T-cell (primary cell): ENCODE data around the gene RSPRY1. TPM values are rescaled to one million over a fixed set of nuclear protein-coding genes. Genes with fewer than 3 reads are reported as not detected.
A peak's percentile ranks its signal among the peaks of the same experiment; 100 is the strongest.

ENCODE experiments used
- ATAC-seq, 4 experiments: fragments of 200-7000 bp in 3 of 4; fragments of 150-1000 bp in 1 of 4; cut with Tn5 transposase; replicated peaks in 1 of 4; 1 replicate in 3 of 4; 2 replicates in 1 of 4; pipeline ENCODE4 v1.10.0; 2021; ENCODE audit warnings: moderate library complexity in 3 of 4, mild to moderate bottlenecking in 2 of 4, moderate number of reproducible peaks in 1 of 4
- CTCF ChIA-PET, 2 donors: fragments of 300-600 bp; sonication (Branson Sonifier 250); formaldehyde crosslinking; loops; one replicate each; lab custom pipeline; 2022; ENCODE audit warnings: antibody characterized with exemption in 2 of 2; lab: Charles Lee
- POLR2A ChIA-PET, 2 donors: fragments of 300-600 bp; sonication (Branson Sonifier 250); formaldehyde crosslinking; loops; one replicate each; lab custom pipeline; 2022; ENCODE audit warnings: antibody characterized with exemption in 2 of 2; lab: Charles Lee
- DNase-seq, 35 experiments: peaks; one replicate each; pipeline versions ENCODE4 v3.0.0 to v3.0.0-alpha.2; 2013 to 2023
- H3K27ac ChIP-seq: one replicate; pipeline ENCODE4 v1.5.1; 2013; ENCODE audit warnings: low read length
- H3K27me3 ChIP-seq, 2 experiments: replicated peaks in 1 of 2; 1 replicate in 1 of 2; 2 replicates in 1 of 2; pipeline versions ENCODE4 v1.6.1 to v1.7.0; 2013; ENCODE audit warnings: low read length in 1 of 2, mixed read lengths in 1 of 2; ENCODE audit not compliant: control insufficient read depth in 2 of 2, insufficient read depth in 2 of 2; ENCODE audit errors: extremely low read depth in 1 of 2
- H3K36me3 ChIP-seq, 2 donors: 1 replicate in 1 of 2; 2 replicates in 1 of 2; pipeline versions ENCODE4 v1.6.1 to v1.7.0; 2013; ENCODE audit warnings: low read length in 1 of 2; ENCODE audit not compliant: control insufficient read depth in 2 of 2, insufficient read depth in 1 of 2; ENCODE audit errors: extremely low read depth in 1 of 2
- H3K4me1 ChIP-seq, 2 experiments: 1 replicate in 1 of 2; 2 replicates in 1 of 2; pipeline versions ENCODE4 v1.6.1 to v1.7.0; 2013; ENCODE audit warnings: low read length in 2 of 2, mixed read lengths in 1 of 2; ENCODE audit not compliant: insufficient read depth in 2 of 2, control insufficient read depth in 1 of 2; ENCODE audit errors: extremely low read depth in 1 of 2
- H3K4me3 ChIP-seq, 2 donors: 1 replicate in 1 of 2; 2 replicates in 1 of 2; pipeline versions ENCODE4 v1.5.1 to v1.7.0; 2013; ENCODE audit warnings: mild to moderate bottlenecking in 2 of 2, low read length in 1 of 2, moderate library complexity in 1 of 2; ENCODE audit not compliant: control insufficient read depth in 1 of 2; ENCODE audit errors: extremely low read depth in 1 of 2
- H3K9me3 ChIP-seq: 2 replicates; pipeline ENCODE4 v1.7.0; 2013
- H3K27ac Mint-ChIP-seq, 2 donors: one replicate each; pipeline ENCODE4 v1.8.0; 2020 to 2021; ENCODE audit warnings: mild to moderate bottlenecking in 2 of 2, mixed read lengths in 2 of 2
- H3K27me3 Mint-ChIP-seq, 2 donors: one replicate each; pipeline ENCODE4 v1.8.0; 2021 to 2022; ENCODE audit warnings: mixed read lengths in 2 of 2
- H3K36me3 Mint-ChIP-seq: one replicate; pipeline ENCODE4 v1.8.0; 2021; ENCODE audit warnings: mixed read lengths
- H3K4me1 Mint-ChIP-seq, 3 donors: one replicate each; pipeline ENCODE4 v1.8.0; 2020 to 2022; ENCODE audit warnings: mixed read lengths in 3 of 3, mild to moderate bottlenecking in 1 of 3
- H3K4me3 Mint-ChIP-seq, 3 donors: one replicate each; pipeline ENCODE4 v1.8.0; 2020 to 2022; ENCODE audit warnings: mild to moderate bottlenecking in 3 of 3, mixed read lengths in 3 of 3, moderate library complexity in 3 of 3
- H3K9me3 Mint-ChIP-seq, 3 donors: one replicate each; pipeline ENCODE4 v1.8.0; 2020 to 2022; ENCODE audit warnings: mixed read lengths in 3 of 3
- WGBS: methylation state at CpG from one replicate; pipeline ENCODE4 v1.1.5; 2013; ENCODE audit warnings: missing lambda C conversion rate; ENCODE audit not compliant: insufficient coverage; 5-methylcytosine and 5-hydroxymethylcytosine counted together
- total RNA-seq, 35 experiments: library from RNA in 6 of 35; stranded (reverse) in 6 of 35; fragments of 120-200 nt in 1 of 35; gene quantifications; one replicate each; pipeline versions ENCODE4 v1.2.1 to v1.2.4 and lab custom pipeline; 2013 to 2026

The RSPRY1 gene
- total RNA-seq, 5 donors from 2014 or later (not counting 1 experiment from before 2014, with no cell fraction given), result 25.0 to 32.0 (median 28.2) TPM

DNA sequence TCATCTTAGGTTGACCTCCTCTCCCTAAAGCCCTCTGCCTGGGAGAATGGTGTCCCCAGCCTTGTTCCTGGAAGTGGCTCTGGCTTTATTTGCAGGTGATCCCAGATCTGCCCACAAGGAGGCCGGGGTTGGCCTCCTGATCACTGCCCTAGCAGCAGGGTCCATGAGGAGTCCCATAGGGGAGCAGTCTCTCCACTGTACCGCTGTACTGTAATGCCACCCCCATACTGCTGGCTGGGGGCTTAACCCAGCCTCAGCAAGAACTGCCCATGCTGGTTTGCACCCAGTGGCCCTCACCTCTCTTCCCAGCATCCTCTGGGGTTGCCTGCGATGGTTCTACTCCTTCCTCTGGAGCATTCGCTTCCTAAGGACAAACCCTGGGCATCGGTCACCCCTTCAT lies 39.4 kb upstream of the RSPRY1 start:
- POLR2A ChIA-PET, result no interaction called here
- peaks cover 26 to 42% of the 10 kb centered on the region in 2 experiments for H3K4me1 ChIP-seq
- H3K36me3 ChIP-seq, result peaks cover 2 to 10% of the 10 kb centered on the region in 2 donors
- WGBS, result 98% methylated on average over 5 of the region's 5 CpGs
- no peak overlapping the region for H3K4me3 Mint-ChIP-seq
- H3K9me3 ChIP-seq, result no peaks in the 10 kb centered on the region
- H3K36me3 Mint-ChIP-seq, result no peaks in the 10 kb centered on the region
- CTCF ChIA-PET, result no interaction called here
- H3K9me3 Mint-ChIP-seq, result no peaks in the 10 kb centered on the region
- H3K4me3 ChIP-seq, result no peak overlapping the region
- H3K27ac ChIP-seq, result no peak overlapping the region
- peak overlapping the region in 1 of 2 donors; percentile 16 for H3K27ac Mint-ChIP-seq
- H3K27me3 ChIP-seq, result peaks cover 0 to 3% of the 10 kb centered on the region in 2 experiments
- peaks cover 25 to 55% (median 40%) of the 10 kb centered on the region in 3 donors for H3K4me1 Mint-ChIP-seq
- no peaks in the 10 kb centered on the region for H3K27me3 Mint-ChIP-seq
- DNase-seq, result no peak
- no peak for ATAC-seq

DNA sequence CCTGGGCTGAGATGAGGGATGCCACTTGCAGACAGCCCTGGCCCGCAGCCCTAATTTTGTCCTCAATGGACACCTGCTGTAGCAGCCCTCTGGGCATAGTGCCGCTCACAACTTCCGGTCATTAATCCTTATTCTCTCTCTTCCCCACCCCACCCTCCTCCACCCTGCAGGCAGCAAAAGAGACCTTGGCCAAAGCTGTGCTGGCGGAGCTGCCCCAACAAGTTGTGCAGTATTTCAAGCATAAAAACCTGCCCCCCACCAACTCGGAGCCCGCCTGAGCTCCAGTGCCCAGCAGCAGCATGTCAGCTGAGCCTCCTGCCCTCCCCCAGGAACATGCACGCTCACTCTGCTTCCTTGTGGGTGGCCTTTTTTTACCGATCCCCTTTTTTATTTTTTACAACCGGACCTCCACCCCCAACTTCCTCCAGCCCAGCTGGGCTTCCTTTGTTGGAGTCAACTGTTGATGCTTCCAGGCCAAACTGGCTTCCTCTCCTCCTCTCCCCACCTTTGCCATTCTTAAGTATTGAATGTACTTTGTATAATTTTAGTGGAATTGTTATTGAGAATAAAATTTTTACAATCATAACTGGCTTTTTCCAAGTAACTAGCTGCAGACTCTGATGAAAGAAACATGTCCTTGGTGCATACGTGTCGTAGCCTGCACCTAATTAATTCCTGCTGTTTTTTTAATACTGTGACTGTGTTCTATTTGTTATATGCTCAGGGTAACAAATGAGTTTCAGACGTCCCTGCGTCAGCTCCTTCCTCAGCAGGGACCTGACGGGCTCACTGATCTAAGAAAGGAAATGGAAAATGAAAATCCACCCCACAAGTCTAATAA lies 38.5 kb upstream of the RSPRY1 start:
- H3K27ac Mint-ChIP-seq, result peak overlapping the region in 1 of 2 donors; percentile 34
- no peaks in the 10 kb centered on the region for H3K27me3 Mint-ChIP-seq
- DNase-seq, result no peak
- H3K36me3 Mint-ChIP-seq, result peaks cover 7% of the 10 kb centered on the region
- peaks cover 24 to 55% (median 40%) of the 10 kb centered on the region in 3 donors for H3K4me1 Mint-ChIP-seq
- H3K27me3 ChIP-seq, result peaks cover 0 to 3% of the 10 kb centered on the region in 2 experiments
- ChIA-PET POLR2A (no interaction called here), CTCF (no interaction called here)
- H3K9me3 ChIP-seq, result no peaks in the 10 kb centered on the region
- H3K4me3 ChIP-seq, result no peak overlapping the region
- no peak overlapping the region for H3K27ac ChIP-seq
- peaks cover 20 to 33% of the 10 kb centered on the region in 2 experiments for H3K4me1 ChIP-seq
- no peak overlapping the region for H3K4me3 Mint-ChIP-seq
- no peak for ATAC-seq
- H3K36me3 ChIP-seq, result peaks cover 2 to 18% of the 10 kb centered on the region in 2 donors
- H3K9me3 Mint-ChIP-seq, result no peaks in the 10 kb centered on the region
- 81% methylated on average over 5 of the region's 14 CpGs for WGBS

DNA sequence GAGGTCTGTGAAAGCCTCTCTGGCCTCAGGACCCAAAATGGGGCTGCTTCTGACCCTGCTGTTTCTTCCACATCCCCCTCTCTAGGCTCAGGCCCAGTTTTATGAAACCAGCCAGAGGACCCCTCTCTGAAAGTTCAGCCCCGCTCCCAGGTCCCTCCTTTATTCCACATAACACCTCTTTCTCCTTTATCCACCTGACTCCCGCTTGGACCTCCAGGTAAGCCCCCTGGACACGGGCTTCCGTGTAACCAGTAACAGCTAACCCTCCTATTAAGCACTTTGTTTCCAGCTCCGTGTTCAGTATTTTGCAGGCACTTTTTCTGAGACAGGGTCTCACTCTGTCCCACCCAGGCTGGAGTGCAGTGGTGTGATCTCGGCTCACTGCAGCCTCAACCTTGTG lies 37.6 kb upstream of the RSPRY1 start:
- POLR2A ChIA-PET, result no interaction called here
- Mint-ChIP-seq H3K36me3 (peaks cover 16% of the 10 kb centered on the region), H3K27ac (peak overlapping the region in 1 of 2 donors; percentile 59), H3K4me1 (peaks cover 24 to 49% (median 33%) of the 10 kb centered on the region in 3 donors), H3K27me3 (no peaks in the 10 kb centered on the region), H3K9me3 (no peaks in the 10 kb centered on the region), H3K4me3 (no peak overlapping the region)
- Histone ChIP-seq H3K9me3 (no peaks in the 10 kb centered on the region), H3K4me1 (peaks cover 12 to 24% of the 10 kb centered on the region in 2 experiments), H3K36me3 (peaks cover 2 to 27% of the 10 kb centered on the region in 2 donors), H3K27ac (no peak overlapping the region), H3K4me3 (no peak overlapping the region), H3K27me3 (peaks cover 0 to 3% of the 10 kb centered on the region in 2 experiments)
- CTCF ChIA-PET, result no interaction called here
- no peak for DNase-seq
- ATAC-seq, result no peak
- WGBS, result 96% methylated on average over 6 of the region's 6 CpGs

DNA sequence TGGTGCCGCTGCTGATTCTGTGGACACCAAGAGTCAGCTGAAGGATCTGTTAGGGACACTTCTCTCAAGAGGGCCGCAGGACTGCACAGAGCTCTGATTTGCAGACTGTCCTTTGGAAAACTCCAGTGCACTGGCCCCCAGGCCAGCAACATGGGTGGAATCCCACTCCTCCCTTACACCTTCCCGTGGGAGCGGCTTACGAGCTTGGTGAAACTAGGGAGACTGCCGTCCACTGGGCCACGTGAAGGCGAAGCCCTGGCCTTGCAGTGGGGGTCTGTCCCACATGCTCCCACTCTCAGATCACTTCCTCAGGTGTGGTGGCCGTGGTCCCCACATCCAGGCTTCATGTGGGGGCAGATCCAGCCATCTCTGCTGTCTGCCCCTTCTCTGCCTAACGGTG lies 36.7 kb upstream of the RSPRY1 start:
- WGBS, result 96% methylated on average over 10 of the region's 10 CpGs

DNA sequence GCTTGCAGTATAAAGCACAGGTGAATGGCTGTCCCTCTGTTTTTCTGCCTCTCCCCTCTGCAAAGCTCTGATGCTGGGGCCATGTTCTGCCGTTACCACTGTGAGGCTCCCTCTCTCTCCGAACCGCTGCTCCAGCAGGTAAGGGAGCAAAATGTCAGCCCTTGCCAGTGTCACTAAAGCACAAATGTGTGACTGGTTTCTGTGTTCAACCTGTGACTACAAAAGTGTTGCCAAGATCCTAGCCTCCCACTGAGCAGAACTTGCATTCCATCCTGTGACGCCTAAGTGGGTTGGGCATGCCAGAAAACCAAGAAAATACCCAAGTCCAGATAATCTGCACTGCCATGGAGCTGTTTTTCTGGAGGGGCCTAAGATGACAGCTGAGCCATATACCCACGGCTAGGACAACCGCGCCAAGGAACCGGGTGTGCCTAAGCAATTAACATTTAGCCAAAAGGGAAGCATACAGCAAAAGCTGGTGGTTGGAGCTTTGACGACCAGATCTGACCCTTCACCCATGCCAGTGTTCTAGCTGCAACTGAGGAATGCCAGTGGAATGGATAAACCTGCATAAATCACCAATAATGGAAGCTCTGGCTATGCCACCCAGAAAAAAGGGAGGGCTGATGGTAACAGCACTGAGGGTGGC lies 35.3 kb upstream of the RSPRY1 start:
- ChIA-PET CTCF (interaction anchor here in 1 of 2 donors (1.1 to 1.5 kb wide), 2 partner anchors 10 to 12 kb away, joined by 3 to 4 read pairs; no protein-coding TSS in a partner anchor), POLR2A (no interaction called here)
- no peak overlapping the region for H3K4me3 ChIP-seq
- peaks cover 15 to 37% (median 24%) of the 10 kb centered on the region in 3 donors for H3K4me1 Mint-ChIP-seq
- H3K27me3 Mint-ChIP-seq, result no peaks in the 10 kb centered on the region
- H3K9me3 Mint-ChIP-seq, result no peaks in the 10 kb centered on the region
- no peaks in the 10 kb centered on the region for H3K9me3 ChIP-seq
- peaks cover 6 to 46% of the 10 kb centered on the region in 2 donors for H3K36me3 ChIP-seq
- no peaks in the 10 kb centered on the region for H3K27me3 ChIP-seq
- H3K4me3 Mint-ChIP-seq, result no peak overlapping the region
- WGBS, result 94% methylated on average over 6 of the region's 9 CpGs
- no peak overlapping the region for H3K27ac Mint-ChIP-seq
- ATAC-seq, result no peak
- H3K36me3 Mint-ChIP-seq, result peaks cover 31% of the 10 kb centered on the region
- H3K4me1 ChIP-seq, result peaks cover 13% of the 10 kb centered on the region in 2 experiments
- no peak for DNase-seq
- H3K27ac ChIP-seq, result no peak overlapping the region

More for the DNA sequence above, 36.7 kb upstream of the RSPRY1 start:
- Histone ChIP-seq H3K4me3 (no peak overlapping the region), H3K9me3 (no peaks in the 10 kb centered on the region), H3K27me3 (no peaks in the 10 kb centered on the region), H3K36me3 (peaks cover 6 to 36% of the 10 kb centered on the region in 2 donors), H3K27ac (no peak overlapping the region), H3K4me1 (peaks cover 8 to 15% of the 10 kb centered on the region in 2 experiments)
- Mint-ChIP-seq H3K36me3 (peaks cover 25% of the 10 kb centered on the region), H3K4me1 (peaks cover 20 to 43% (median 24%) of the 10 kb centered on the region in 3 donors), H3K27me3 (no peaks in the 10 kb centered on the region), H3K27ac (no peak overlapping the region), H3K4me3 (no peak overlapping the region), H3K9me3 (no peaks in the 10 kb centered on the region)
- DNase-seq (no peak), ATAC-seq (no peak)
- POLR2A ChIA-PET, result no interaction called here
- CTCF ChIA-PET, result no interaction called here

DNA sequence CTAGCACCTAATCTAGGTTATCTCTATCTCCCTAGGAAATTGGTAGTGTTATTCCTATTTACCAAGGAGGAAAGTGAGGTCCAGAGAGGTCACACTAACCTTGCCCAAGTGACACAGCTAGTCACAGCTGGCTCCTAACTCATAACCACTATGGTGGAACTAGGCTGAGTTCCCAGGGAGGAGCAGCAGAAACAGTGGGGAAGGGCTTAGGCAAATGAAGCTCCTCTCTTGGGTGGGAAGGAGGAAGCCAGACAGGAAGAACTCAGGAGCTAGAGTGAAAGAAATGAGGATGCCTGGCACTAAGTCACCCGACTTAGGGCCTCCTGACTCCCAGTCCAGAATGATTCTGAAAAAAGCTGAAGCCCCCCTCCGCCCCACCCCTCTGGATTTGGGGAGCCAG lies 34.8 kb upstream of the RSPRY1 start:
- no peak overlapping the region for H3K27ac Mint-ChIP-seq
- ChIA-PET CTCF (interaction anchor here in 1 of 2 donors (0.7 to 1.5 kb wide), 3 partner anchors 10 to 68 kb away, joined by 3 to 4 read pairs (median 3); no protein-coding TSS in a partner anchor), POLR2A (no interaction called here)

More for the DNA sequence above, 34.8 kb upstream of the RSPRY1 start:
- Mint-ChIP-seq H3K4me3 (no peak overlapping the region), H3K4me1 (peaks cover 20 to 43% (median 29%) of the 10 kb centered on the region in 3 donors), H3K27me3 (no peaks in the 10 kb centered on the region), H3K9me3 (no peaks in the 10 kb centered on the region), H3K36me3 (peaks cover 36% of the 10 kb centered on the region)
- H3K9me3 ChIP-seq, result no peaks in the 10 kb centered on the region
- peaks cover 13 to 15% of the 10 kb centered on the region in 2 experiments for H3K4me1 ChIP-seq
- no peaks in the 10 kb centered on the region for H3K27me3 ChIP-seq
- no peak overlapping the region for H3K4me3 ChIP-seq
- H3K36me3 ChIP-seq, result peaks cover 6 to 52% of the 10 kb centered on the region in 2 donors
- no peak for ATAC-seq
- no peak overlapping the region for H3K27ac ChIP-seq
- 70% methylated on average over 2 of the region's 2 CpGs for WGBS
- DNase-seq, result no peak
